Measurements from ENCODE around the gene AOPEP.
"Not testable (repeated sequence)": the region's sequence is repeated elsewhere in the genome, so short reads cannot be mapped to it uniquely, and the experiment has no call there.

Gene AOPEP

DNA sequence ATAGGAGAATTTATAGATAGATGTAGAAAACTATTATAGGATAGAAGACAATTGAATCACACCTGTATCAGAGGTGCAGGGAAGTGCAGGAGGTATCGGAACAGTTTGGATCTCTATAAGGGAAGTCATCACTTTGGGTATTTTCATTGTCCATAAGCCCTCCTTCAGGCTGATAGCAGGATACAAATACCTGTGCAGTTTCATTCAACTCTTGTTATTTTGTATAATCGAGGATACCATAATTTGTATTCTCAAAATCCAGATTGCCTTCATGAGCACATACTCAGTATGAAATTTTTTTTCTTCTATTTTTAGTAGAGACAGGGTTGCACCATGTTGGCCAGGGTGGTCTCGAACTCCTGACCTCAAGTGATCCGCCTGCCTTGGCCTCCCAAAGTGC lies 289.1 kb downstream of the AOPEP start:
- no peak for DNase-seq (ENCODE audit: low read depth)

GRCh38 chr9:95017062-95017461 lies 290.6 kb downstream of the AOPEP start:
- DNase-seq (ENCODE audit: low read depth) = no peak

- no peak for DNase-seq (ENCODE audit: low read depth)
Observed at GRCh38 chr9:95017661-95018060, 291.2 kb downstream of the AOPEP start.

GRCh38 chr9:95018099-95018936 lies 291.8 kb downstream of the AOPEP start:
- no peak for DNase-seq (ENCODE audit: low read depth)

GRCh38 chr9:95020644-95021043 lies 294.1 kb downstream of the AOPEP start:
- not testable (repeated sequence) for DNase-seq (ENCODE audit: low read depth)

- DNase-seq (ENCODE audit: low read depth) = no peak
Observed at GRCh38 chr9:95021166-95021886, 294.8 kb downstream of the AOPEP start.

GRCh38 chr9:95022657-95023056 lies 296.2 kb downstream of the AOPEP start:
- no peak for DNase-seq (ENCODE audit: low read depth)

GRCh38 chr9:95023217-95024003 lies 296.9 kb downstream of the AOPEP start:
- DNase-seq (ENCODE audit: low read depth) = no peak

DNA sequence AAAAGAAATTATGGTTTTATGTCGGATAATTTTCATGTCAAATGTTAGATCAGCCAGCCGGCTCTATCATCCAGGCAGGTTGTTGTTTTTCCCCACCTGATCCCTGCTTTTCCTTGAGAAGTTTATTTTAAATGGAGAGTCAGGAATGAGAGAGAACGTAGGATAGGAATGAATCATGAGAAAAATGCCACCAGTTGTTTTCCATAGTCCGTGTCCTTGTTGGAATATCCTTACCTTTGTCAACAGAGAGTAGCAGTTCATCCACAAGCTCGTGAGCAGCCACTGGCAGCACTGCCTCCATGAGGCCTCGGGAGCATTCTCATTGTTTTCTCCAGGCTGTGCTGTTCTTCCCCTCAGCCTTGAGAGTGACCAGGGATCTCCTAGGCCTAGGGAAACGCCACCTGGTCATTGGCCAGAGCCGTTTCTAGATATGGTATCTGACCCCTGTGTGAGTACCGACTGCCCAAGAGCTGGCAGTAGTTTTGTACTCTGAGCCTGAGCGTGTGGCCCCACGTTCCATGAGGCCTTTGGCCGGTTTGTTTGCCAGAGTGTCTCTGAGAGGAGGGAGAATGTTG lies 297.7 kb downstream of the AOPEP start:
- no peak for DNase-seq (ENCODE audit: low read depth)

DNA sequence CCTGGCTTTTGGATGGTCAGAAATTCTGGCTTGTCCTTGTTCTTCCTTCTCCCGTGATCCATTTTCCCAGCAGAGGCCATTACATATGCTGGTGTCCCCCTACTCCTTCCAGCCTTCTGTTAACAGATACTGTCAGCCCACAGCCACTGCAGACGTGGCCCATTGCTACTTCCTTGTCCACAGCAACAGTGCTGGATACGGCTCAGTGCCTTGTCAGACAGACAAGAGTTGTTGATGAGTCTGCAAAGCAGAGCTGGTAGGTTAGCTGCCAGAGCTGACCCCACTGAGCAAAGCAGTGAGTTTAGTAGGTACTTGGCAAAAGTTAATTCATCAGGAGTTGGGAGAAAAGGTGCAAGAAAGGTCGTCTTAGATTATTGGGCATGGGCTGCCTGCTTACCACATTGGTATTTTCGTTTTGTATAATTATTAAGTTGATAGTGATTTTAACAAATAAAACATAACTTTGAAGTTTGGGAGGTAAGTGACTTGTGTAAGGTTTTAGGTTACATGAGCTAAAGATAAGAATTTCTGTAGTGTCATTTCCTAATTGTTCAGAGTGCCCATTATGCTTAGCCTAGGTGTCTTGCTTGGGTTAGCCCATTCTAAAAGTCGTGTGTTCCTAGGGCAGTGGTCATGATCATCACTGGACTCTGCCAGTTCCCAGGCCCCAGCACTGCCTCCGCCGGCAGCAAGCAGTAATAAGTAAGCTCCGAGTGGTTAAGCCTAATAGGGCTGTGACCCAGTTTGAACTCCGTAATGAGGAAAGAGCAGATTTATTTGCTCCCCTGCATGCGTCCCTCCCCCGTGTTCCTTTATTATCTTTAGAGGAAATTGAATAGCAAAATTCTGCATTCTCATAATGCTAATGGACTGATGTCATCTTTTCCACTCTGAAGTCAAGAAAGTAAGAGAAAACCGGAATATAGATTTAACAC lies 299.0 kb downstream of the AOPEP start:
- DNase-seq (ENCODE audit: low read depth) = no peak

DNA sequence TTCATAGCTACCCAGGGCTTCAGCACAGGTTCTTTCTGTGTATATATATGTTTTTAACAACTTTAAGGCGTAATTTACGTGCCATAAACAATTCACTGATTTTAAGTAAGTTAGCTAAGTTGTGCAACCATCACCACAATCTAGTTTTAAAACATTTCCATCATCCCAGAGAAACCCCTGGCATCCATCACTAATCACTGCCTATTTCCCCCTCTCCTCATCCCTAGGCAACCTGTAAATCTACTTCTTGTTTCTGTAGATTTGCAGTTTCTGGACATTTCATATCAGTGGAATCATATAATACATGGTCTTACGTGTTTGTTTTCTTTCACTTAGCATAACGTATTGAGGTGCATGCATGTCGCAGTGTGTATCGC lies 299.6 kb downstream of the AOPEP start:
- no peak for DNase-seq (ENCODE audit: low read depth)

GRCh38 chr9:95027914-95028852 lies 301.7 kb downstream of the AOPEP start:
- DNase-seq (ENCODE audit: low read depth) = no peak

DNA sequence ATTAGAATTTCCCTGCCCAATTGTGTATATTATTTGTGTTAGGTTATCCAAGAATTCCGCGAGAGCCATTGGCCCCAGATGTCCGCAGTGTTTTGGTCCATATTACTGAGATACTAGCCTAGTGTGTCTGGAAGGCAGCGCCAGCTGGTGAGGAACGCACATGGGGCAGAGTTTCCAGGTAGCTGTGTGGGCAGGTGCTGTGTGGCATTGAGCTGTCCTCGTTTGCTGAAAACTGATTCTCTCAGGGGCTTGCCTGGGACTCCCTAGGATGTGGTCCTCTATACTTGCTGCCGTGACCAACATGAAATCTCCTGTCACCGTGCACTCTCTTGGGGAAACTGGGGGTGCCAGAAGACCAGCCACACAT lies 302.3 kb downstream of the AOPEP start:
- no peak for DNase-seq (ENCODE audit: low read depth)

- no peak for DNase-seq (ENCODE audit: low read depth)
Observed at GRCh38 chr9:95029288-95029687, 302.8 kb downstream of the AOPEP start.

GRCh38 chr9:95029720-95030119 lies 303.2 kb downstream of the AOPEP start:
- DNase-seq (ENCODE audit: low read depth) = no peak

GRCh38 chr9:95030344-95030743 lies 303.8 kb downstream of the AOPEP start:
- DNase-seq (ENCODE audit: low read depth) = no peak

DNA sequence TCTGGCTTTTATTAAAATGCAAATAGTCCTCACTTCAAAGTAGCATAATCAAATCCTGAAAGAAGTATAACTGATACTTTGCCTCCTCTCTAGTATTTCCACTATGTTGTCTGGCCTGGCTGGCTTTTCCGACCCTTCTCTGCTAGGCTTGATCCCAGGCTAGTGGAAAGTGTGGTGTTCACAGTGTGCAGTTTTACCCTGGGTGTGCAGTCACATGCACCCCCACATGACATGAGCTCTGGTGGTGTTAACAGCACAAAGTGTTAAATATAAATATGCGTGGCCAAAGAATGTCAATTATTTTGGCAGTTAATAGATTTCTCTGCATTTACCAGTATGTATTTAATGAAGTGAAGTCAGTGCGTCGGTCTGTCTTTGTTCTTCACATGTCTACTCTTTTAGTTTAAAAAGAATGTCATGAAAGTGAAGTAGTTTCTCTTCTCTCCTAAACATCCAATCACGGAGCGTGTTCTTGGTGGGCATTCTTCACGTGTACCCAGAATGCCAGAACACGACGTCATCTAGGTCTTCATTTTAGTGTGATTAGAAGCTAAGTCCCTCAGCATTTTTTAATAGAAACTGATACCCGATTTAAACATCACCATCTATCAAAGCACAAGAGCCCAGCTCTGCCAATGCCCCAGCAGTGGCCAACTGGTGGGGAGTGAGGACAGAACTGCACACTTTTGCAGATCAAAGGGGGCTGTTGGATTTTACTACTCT lies 304.6 kb downstream of the AOPEP start:
- no peak for DNase-seq (ENCODE audit: low read depth)

DNA sequence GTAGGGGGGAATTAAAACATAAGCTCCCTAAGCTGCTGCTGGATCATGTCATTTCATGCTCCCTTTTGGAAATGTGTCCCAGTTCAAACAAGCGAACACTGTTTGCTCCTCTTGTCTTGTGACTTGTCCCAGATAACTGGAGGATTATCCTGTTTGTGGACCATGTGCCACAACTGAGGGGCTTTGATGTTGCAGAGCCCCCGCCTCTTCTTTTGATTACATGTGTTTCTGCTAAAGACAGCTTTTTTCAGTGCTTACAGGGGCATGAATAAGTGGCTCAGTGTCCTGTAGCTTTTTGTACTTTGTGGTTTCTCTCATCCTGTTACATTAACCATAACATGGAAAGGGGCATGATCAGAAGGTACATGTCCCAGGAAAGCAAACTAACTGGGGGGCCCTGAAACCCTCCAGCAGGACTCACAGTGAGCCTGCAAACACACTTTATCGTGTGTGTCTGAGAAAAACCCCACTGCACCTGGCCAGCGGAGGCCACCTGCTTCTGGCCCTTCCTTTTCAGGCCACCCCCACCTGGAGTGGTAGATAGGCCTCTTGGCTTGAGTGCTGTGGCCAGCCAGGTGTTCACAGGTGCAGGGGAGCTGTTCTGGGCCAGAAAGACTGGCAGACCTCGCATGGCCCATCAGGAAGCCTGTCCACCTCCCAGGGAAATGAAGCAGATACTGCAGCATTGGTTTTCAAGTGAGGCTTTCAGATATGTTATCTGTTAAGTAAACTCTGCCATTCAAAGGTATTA lies 305.4 kb downstream of the AOPEP start:
- DNase-seq (ENCODE audit: low read depth) = no peak
